GM18951 (cell line): ENCODE measurements around the gene GNG7.
"Not testable (repeated sequence)": the region's sequence is repeated elsewhere in the genome, so short reads cannot be mapped to it uniquely, and the experiment has no call there.

ENCODE experiments used
- POLR2A ChIP-seq: IDR thresholded peaks from 4 replicates; pipeline ENCODE4 v1.6.1; 2011; ENCODE audit warnings: mild to moderate bottlenecking; ENCODE audit not compliant: insufficient read length, insufficient read depth; ENCODE audit errors: extremely low read depth
- in situ Hi-C: fragments of 300-500 bp; cut with MboI; formaldehyde crosslinking; loops from one replicate; pipeline ENCODE4 v1.12.0; 2022; ENCODE audit warnings: low sequenced_read_pairs, mixed read lengths, inconsistent platforms; ENCODE audit not compliant: unreplicated experiment

GNG7 gene

DNA sequence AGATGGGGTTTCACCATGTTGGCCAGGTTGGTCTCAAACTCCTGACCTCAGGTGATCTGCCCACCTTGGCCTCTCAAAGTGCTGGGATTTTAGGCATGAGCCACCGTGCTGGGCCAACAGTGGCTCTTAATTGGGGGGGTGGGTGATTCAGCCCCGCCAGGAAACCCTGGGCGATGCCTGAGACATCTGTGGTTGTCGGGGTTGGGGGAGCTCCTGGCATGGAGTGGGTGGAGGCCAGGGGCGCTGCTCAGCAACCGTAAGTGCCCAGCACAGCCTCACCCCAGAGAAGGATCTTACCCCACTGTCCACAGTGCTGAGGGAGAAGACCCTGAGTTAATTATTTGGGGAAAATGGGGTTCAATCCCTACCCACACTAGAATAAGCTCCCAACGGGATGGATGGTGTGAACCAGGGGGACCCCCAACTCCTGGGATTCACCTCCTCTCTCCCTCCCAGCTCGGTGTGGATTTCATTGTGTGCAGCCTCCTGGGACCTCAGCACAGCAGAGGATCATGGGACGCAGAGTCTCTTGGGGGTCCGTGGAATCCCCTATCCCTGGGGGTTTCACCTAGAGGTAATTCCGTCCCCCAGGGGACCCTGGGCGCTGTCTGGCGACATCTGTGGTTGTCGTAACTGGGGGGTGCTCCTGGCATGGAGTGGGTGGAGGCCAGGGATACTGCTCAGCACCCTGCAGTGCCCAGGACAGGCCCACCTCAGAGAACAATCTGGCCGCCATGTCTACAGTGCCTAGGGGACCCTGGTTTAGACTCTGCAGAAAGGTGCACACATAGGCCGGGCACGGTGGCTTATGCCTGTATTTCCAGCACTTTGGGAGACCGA, 157.7 kb downstream of the GNG7 start:
- in situ Hi-C loops: no loop called here

DNA sequence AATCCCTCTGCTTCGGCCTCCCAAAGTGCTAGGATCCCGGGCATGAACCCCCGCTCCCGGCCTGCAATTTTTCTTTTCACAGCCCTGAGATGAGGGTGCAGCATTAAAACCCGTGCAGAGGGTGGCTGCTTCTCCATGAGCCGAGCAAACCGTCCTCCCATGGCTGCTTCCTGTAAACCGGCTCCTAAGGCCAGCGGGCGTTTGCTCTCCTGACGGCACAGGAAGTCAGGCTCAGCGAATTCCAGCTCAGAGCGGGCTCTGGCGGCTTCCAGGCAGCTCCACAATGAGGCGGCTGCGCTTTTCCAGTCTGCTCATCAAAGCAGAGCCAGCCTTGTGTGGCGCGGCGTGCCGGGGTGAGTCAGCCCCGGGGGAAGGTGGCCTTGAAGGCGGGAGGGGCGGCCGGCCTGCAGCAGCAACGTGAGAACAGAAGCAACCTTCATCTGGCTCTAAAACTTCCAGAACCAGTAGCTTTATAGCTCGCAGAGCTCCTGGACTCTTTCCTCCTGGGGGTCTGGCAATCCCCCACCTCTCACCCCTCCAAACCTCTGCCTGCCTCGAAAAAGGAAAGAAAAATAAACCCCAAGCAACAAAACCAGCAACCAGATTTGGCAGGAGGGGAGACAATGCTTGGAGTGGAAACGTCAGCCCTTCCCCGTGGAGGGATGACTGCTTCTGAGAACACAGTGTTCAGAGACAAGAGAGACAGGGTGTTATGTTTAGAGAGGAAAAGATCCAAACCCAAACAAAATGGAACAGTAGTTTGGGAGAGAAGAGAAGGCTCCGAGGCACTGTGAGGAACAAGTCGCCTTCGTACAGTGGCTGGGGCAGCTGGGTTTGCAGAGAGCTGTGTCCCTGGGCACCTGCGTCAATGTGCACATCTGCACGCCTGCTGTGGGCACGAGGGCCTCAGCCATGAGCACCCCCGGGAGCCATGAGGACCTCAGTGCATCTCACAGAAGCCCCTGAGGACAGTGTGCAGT, 158.7 kb downstream of the GNG7 start:
- in situ Hi-C loops: no loop called here
- TF ChIP-seq POLR2A: no peak

More for the DNA sequence above, 157.7 kb downstream of the GNG7 start:
- TF ChIP-seq POLR2A: no peak

DNA sequence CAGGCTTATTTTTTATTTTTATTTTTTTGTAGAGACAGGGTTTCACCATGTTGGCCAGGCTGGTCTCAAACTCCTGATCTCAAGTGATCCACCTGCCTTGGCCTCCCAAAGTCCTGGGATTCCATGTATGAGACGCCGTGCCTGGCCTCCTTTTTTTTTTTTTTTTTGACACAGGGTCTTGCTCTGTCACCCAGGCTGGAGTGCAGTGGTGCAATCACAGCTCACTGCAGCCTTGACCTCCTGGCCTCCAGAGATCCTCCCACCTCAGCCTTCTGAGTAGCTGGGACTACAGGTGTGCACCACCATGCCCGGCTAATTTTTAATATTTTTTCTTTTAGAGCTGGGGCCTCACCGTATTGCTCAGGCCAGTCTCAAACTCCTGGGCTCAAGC, 159.4 kb downstream of the GNG7 start:
- in situ Hi-C loops: not testable (repeated sequence)

DNA sequence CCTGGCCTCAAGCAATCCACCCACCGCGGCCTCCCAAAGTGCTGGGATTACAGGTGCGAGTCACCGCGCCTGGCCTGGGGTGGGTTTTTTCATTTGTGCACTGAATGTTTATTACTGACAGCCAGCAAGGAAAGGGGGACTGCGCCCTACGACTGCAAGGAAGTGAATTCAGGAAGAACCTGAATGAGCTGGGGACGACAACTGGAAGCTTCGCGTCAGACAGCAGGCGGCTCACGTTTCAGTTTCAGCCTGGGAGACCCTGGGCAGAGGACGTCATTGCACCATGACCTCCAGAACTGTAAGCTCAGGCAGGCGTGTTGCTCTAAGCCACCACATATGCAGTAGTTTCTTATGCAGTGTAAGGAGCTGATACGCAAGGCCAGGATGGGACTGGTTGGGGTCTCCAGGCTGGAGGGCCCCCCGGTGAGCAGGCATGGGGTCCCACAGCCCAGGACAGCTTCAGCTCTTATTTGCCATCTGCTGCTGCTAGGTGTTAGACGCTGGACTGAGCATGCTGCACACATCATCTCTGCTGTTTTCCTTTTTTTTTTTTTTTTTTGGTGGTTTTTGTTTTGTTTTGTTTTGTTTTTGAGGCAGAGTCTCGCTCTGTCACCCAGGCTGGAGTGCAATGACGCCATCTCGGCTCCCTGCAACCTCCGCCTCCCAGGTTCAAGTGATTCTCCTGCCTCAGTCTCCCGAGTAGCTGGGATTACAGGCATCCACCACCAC, 160.0 kb downstream of the GNG7 start:
- no peak for TF ChIP-seq POLR2A
- in situ Hi-C loops: no loop called here

DNA sequence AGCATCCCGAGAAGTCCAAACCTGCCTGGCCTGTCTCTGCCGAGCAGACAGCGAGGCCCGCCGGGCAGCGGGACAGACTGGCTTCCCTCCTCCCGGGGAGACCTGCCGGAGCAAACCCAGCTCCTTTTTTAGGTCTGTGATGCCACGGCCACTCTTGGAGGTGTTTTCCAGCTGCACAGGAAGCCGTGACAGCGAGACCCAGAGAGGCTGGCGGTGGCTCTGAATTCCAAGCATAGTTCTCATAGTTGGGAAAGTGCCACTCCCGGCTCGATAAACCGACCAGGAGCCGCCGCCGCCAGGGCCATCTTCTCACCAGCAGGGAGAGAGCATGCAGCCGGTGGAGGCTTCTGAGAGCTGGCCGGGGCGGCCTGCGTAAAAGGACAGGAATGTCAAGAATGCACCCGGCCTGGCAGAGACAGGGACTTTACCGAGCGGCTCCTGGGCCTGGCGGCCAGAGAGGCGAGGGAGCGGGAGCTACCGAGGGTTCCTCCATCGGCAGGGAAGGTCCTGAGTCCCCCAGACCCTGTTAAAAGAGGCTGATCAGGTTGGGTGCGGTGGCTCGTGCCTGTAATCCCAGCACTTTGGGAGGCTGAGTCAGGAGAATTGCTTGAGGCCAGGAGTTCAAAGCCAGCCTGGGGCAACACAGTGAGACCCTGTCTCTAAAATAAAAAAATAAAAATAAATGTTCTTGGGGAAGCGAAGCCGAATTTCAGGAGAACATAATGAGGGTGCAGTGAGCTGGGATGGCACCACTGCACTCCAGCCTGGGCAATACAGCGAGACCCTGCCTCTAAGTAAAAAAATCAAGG, 161.6 kb downstream of the GNG7 start:
- in situ Hi-C loops: no loop called here
- no peak for TF ChIP-seq POLR2A

DNA sequence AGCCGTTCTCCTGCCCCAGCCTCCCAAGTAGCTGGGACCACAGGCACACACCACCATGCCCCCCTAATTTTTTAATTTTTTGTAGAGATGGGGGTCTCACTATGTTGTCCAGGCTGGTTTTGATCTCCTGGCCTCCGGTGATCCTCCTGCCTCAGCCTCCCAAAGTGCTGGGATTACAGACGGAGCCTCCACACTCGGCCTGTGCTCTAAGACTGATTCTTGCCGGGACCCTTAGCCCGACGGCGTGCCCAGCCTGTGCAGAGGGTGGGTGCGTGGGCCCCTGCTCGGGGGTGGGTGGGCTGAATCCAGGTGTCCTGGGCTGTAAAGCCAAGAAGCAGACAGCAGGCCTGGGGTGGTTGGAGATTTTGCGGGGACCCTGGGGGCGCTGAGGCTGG, 162.2 kb downstream of the GNG7 start:
- in situ Hi-C loops: no loop called here
- TF ChIP-seq POLR2A: no peak

DNA sequence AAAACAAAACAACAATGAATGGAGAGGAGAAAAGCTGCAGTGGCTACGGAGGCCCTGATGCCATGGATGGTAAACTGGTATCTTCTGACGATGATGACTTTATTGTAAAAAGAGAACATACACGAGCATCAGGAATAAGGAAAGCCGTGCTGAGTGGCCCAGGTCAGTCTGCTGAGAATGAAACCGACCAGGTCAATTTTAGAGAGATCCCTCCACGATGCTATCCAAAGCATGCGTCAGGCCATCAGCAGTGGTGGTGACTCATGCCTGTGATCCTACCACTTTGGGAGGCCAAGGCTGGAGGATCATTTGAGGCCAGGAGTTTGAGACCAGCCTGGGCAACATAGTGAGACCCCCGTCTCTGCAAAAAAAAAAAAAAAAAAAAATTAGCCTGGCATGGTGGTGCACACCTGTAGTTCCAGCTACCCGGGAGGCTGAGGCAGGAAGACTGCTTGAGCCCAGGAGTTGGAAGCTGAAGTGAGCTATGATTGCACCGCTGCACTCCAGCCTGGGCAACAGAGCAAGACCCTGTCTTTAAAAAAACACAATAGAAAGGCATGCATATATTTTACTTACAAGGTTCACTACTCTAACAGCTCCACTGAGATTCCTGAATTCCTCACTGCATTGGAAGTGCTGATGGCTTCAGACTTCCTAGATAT, 164.3 kb downstream of the GNG7 start:
- in situ Hi-C loops: no loop called here
- TF ChIP-seq POLR2A: no peak

DNA sequence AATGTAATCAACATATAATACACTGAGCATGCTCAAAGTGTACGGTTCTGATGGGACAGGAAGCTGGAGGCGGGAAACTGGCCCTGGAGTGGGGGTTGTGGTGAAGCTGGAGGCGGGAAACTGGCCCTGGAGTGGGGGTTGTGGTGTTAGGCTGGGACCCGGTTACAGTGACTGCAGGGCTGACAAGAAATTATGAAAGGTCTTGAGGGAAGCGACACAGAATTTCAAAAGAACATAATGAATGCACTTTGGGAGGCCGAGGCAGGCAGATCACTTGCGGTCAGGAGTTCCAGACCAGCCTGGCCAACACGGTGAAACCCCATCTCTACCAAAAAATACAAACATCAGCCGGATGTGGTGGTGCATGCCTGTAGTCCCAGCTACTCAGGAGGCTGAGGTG, 164.9 kb downstream of the GNG7 start:
- in situ Hi-C loops: not testable (repeated sequence)

DNA sequence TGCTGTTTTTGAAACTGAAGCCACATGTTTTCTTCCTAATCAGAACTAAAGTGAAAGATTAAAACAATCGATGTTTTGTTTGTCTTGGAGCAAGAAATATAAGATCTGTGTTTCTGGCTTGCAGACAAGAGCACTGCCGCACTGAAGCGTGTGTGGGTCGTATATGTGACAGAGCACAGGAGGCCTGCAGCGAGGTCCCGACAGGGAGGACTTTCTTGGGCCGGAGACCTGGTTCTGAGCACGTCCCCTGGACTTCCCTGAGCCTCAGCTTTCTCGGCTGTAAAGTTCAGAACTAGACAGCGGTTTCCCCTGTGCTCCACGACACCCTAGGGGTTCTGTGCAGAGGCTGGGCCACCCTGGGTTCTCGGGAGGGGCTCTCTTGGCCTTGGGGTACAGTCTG, 166.0 kb downstream of the GNG7 start:
- in situ Hi-C loops: no loop called here
- no peak for TF ChIP-seq POLR2A

DNA sequence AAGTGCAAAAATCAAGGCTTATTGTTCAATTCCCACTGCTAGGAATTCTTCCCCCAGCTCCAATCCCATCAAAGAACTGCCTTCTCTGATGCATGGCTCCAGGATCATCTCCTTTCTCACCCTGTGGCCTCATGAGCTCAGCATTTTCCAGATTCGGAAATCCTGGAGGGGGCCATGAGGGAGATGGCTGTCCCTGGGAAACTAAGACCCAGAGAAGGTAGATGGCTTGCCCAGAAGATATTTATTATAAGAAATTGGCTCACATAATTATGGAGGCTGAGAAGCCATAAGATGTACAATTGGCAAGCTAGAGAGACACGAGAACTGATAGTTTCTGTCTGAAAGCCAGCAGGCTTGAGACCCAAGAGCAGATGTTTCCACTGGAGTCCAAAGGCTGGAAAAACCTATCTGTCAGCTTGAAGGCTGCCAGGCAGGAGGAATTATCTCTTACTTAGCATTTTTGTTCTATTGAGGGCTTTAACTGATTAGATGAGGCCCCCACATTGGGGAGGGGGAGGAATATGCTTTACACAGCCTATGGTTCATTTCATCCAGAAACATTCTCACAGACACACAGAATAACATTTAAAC, 168.0 kb downstream of the GNG7 start:
- in situ Hi-C loops: no loop called here
- TF ChIP-seq POLR2A: no peak

DNA sequence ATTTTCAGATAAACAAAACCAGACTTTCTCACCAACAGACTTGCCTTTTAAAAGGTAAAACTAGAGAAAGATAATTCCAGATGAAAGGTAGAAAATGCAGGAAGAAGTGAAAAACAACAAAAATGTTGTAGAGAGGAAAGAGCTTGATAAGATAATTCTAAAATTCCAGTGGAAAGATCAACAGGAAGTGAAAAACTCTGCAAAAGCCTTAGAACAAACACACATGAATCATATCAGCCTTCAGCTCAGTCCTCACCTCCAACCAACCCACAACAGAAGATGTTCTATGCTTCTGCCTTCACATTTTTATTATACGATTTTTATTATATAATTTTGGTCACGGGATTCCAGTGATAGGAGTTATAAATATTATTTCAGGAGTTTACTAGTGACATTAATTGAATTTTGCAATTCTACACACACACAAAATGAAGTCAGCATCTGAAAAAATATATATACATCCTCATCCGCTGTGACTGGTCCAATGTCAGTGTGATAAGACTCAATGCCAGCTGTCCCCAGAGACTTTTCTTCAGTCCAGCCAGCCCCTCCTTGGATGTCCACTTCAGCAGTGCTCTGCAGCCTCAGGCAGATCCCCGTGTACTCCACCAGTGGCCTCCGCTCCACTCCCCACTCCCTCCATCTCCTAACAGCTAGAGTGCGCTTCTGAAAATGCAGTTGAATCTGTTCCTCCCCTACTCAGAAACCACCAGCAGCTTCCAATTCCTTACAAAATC, 168.6 kb downstream of the GNG7 start:
- in situ Hi-C loops: no loop called here

More for the DNA sequence above, 168.6 kb downstream of the GNG7 start:
- no peak for TF ChIP-seq POLR2A
